Activated T-cell treated with anti-CD3 and anti-CD28 coated beads for 4 hours (primary cell): ENCODE measurements around the gene AACS.
A peak's percentile ranks its signal among the peaks of the same experiment; 100 is the strongest.

Experiments used
- DNase-seq: peaks from one replicate; pipeline ENCODE4 v3.0.0-alpha.2; 2020

The AACS gene

DNA sequence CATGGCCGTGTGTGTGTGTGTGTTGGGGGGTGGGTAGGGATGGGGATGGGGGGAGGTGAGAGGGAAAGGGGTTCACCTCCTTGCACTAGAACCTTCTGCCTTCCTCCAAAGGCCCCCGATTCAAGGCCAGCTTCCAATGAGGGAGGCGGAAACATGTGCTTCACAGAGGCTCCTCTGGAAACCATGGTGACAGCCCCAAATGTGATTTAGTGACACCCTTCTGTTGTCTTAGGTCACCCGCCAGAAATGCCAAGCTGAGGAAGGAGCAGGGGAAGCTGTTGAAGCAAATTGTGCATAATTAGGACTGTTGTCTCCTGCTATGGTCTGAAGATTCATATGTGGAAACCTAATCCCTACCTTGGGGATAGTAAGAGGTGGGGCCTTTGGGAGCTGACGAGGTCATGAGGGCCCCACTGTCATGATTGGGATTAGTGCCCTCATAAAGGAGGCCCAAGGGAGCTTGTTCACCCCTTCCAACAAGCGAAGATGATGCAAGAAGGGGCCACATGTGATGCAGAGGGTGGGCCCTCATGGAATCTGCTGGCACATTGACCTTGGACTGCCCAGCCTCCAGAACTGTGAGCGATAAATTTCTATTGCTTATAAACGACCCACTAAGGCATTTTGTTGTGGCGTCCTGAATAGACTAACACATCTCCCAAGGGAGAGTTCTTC is 95.2 kb downstream of the AACS start:
- no peak for DNase-seq

DNA sequence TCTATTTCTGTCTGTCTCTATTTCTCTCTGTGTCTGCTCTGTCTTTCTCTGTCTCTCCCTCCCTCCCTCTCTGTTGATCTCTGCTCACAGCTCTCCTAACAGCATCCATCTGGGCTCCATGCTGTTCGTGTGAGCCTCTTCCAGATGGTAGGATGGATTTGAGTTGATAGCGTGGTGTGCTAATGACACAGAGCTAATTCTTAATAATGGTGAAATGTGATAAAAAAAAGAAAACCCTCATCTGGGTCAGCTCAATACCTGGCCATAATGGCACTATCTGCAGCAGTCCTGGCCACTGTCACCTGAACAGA is 96.4 kb downstream of the AACS start:
- DNase-seq: no peak

DNA sequence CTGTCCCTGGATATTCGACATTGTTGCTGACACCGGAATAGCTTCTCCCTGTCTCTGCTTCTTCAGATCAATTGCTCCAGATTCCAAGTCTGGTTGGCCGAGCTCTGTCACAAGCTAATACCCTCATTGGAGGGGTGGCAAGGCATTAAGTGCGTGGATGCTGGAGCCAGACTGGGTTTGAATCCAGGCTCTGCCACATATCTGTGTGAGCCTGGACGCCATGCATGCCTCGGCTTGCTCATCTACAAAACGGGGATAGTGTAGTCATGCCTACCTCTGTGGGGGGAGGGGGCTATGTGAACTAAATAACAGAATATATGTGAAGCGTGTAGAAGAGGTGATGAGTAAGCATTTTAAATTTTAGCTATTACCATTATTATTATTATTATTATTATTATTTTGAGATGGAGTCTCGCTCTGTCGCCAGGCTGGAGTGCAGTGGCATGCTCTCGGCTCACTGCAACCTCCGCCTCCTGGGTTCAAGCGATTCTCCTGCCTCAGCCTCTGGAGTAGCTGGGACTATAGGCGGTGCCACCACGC is 97.3 kb downstream of the AACS start:
- DNase-seq: no peak

DNA sequence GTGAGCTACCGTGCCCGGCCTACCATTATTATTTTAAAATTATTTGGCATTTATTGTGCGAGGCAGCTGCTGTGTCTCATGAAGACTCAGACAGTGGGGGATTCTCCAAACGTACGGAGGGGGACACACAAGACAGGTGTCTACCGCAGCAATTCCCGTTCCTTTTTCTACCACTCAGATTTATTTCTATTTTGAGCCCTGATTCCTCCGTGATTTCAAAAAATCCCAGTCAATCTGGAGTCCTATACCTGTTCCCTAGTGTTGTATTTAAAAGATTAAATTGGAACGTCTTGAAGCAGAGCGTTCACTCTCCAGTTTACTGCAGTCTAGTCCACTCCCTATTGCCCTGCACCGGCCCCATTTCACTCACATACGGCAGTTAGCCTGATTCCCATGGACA is 97.9 kb downstream of the AACS start:
- DNase-seq: no peak

DNA sequence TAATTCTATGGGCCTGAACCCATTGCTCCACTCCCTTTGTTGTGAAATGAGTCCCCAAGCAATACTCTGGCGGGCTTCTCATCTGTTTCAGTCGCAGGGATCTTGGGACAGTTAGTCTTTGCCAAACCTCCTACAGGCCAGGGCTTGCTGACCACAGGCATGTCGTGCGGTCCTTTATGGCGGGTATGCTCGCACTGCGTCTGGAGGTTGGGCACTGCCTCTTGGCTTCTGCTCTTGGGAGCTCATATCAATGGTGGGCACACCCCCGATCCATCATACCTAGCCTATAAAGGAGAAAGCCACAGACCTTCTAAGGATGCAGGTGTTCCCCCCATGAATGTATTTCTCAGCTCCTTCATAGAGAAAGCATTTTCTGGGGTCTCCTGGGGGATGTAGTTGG is 99.3 kb downstream of the AACS start:
- DNase-seq: no peak

DNA sequence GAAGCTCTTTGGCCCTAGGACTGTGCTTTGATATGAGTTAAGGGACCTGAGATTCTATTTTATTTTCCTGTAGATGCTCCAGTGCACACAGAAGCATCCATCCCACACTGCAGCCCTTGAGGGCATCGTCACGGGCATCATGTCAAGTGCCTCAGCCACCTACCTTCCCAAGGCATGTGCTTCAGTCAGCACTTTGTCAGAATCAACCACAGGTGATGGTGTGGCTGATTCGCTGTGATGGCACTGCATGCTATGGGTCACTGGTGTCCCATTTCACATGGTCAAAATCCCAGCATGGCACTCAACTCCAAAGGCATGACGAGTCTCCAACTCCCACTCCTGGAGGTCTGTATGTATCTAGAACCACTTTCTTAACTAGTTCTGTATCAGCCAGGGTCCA is 100.8 kb downstream of the AACS start:
- no peak for DNase-seq

DNA sequence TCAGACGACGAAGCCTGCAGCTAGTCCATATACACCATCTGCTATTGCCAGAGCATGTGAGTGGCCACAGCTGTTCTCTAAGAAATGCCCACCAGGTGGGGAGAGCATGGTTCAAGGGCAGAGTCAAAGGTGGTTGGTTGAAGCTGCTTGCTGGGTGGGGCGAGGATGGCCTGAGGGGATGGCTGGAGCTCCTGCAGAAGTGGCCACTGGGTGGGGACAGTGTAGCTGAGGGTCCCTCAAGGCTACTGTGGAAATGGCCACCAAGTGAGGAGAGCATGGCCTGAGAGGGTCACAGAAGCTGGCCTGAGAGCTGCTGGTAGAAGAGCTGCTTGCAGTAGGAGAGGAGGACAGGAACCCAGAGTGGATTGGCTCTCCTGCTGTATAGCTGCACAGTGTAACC is 102.4 kb downstream of the AACS start:
- DNase-seq: no peak

DNA sequence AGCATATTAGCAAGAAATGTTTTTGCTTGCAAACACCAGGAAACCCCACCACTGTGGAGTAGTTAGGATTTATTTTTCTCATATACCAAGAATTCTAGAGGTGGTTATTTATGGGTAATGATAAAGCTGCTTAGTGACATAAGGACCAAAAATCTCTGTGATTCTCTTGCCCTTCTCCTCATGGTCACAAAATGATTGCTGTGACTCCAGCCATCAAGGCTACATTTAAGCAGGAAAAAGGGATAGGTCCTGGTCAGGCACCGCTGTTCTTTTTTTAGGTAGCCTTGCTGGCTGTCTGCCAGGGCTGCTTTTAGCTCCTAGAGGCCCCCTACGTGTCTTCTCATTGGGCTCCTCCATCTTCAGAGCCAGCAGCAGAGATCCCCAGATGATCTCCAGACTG is 104.2 kb downstream of the AACS start:
- DNase-seq: no peak

DNA sequence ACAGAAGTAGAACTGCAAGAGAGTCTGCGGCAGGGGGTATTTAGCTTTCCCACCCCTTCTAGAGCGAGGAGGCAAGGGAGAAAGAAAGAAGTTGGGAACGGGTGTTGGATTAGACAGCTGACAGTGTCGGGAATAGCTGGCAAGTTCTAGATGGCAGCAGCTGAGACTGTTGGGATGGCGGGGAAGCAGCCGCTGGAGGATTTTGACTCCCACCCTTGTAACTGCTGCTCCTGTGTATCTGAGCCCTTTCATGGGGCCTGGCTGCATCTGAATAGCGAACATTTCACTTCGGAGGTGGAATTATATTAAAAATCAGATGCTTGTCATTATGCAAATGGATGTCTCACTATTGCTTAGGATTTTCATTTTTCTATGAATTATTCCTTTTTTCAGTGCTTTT is 104.6 kb downstream of the AACS start:
- no peak for DNase-seq

DNA sequence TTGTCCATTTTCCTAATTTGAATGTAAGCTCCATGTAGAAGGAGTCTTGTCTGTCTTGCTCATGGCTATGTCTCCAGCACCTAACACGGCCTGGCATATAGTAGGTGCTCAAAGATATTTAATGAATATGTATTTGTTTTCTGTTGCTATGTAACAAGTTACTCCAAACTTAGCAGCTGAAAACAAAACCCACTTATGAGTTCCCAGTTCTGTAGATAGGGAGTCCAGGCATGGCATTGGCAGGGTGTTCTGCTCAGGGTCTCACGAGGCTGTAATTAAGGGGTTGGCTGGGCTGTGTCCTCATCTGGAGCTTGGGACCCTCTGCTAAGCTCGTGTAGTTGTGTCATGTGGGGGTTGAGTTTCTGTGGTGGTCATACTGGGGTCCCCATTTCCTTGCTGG is 106.0 kb downstream of the AACS start:
- no peak for DNase-seq

DNA sequence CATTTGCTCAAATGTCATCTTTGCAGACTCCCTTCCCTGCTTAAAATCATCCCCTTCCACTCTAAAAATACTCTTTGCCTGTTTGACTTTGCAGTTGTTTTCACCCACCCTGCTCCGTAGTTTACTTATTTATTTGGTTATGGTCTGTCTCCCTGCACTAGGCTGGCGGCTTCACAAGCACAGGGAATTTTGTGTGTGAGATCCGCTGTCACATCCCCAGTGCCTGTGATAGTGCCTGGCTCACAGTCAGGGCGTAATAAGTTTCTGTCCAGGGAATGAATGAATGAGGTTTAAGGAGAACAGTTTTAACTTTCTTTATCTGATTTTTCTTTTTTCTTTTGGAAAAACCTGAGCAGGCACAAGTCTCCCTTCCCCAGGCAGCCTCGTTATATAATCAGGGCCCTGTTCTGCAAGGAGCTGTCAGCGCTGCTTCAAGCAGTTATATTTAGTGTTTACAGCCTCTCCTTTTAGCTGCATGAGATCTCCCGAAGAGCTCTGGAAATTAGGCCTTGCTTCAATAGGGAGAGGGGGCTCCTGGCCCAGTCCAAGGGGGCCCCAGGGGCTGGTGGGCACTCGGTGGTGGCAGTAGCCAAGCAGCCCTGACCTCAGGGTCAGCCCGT is 107.1 kb downstream of the AACS start:
- no peak for DNase-seq

DNA sequence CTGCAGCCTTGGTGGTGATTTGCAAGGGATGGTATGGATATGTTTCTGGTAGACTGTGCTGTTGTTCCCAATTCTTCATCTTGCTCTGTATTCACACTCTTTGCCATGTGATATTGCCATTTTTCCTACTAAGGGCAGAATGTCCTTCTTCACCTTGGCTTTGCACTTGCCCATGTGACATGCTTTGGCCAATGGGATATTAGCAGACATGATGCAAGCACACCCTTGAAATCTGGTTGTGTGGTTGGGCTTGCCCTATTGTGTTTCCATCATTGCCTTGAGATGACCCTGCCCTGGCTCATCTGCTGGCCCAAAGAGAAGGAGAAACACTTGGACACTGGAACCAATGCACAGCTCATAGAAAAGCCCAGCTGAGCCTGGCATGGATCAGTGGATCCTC is 110.3 kb downstream of the AACS start:
- no peak for DNase-seq

DNA sequence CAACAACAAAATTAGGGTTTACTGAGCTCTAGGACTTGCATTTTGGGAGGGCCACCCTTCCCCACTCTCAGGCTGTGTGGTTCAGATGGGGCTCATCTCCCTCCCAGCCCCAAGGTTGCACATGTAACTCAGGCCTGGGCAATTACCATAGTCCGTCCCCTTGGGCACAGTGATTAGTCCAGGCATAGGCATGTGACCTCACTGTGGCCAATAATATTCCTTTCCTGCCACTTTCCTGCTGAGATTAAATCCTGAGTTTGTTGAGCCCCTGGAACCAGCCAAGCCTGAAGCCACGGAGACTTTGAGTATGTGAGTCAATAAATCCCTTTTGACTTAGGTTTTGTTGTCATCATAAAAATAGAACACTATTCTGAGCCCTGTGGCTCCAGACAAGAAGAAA is 113.0 kb downstream of the AACS start:
- no peak for DNase-seq

DNA sequence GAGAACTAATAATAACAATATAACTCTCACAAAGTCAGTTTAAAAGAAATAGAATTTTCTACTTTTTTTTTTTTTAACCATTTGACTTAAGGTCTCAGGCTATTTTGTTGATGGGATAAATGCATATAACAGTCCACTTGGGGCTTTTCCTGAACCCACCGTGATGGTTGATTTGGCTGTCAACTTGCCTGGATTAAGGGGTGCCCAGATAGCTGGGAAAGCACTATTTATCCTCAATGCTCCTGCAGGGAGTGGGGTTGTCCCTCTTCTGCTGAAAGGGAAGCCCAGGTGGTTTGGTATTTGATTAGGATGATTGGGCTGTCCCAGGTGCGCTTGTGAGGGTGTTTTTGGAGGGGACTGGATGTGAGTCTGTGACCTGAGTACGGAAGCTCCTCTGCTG is 114.9 kb downstream of the AACS start:
- DNase-seq: no peak

DNA sequence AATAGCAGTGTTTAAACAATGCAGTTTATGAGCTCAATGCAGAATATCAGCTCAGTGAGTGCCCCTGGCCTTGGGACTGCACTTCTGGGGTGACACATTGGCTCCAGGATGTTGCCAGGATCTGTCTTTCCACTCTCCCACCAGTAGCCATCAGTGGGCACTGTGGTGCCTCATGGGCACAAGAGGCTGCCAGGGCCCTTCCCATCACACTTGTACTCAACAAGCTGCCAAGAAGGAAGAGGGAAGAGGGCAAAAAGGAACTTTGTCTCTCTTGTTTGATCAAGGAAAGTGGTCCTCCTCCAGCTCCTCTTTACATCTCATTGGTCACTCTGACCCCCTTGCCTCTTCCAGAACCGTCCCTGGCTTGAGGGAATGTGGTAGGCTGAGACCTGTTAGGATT is 115.9 kb downstream of the AACS start:
- no peak for DNase-seq

DNA sequence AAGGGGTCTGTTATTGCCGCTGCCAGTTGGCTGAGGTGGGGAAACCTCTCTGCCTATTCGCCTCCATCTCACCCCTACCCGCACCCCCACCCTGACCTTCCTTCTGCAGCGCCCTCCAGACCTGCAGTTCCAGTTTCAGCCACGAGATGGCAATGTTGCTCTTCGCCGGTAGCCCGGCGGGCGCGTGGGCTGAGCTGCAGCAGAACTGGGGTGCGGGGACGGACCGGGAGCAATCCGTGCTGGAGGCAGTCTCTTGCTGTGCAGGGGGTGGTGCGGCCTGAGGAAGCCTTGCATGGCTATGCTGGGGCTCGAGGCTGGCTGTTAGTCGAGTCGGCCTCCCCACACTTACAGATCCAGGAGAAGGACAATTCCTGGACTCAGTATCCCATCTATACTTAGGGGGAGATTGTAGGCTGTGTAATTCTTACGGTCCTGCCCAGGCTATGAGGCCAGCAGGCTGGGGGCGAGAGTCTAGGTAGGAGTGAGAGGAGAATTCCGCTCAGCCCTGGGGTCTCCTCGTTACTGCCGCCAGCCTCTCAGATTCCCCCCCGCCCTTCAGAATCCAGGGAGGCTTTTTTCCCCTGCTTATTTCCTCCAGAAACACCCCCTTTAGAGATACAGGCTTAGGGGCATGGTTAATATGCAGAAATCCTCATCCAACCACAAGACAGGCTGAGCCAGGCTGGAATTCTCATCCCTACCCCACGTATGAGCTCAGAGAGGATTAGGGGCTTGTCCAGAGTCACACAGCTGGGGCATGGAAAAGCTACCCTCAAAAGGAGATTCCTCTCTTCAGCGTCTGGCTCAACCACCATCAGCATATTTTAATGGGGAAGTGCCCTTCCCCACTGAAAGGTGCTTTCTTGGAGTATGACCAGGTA is 118.2 kb downstream of the AACS start:
- DNase-seq: peak; percentile 77

DNA sequence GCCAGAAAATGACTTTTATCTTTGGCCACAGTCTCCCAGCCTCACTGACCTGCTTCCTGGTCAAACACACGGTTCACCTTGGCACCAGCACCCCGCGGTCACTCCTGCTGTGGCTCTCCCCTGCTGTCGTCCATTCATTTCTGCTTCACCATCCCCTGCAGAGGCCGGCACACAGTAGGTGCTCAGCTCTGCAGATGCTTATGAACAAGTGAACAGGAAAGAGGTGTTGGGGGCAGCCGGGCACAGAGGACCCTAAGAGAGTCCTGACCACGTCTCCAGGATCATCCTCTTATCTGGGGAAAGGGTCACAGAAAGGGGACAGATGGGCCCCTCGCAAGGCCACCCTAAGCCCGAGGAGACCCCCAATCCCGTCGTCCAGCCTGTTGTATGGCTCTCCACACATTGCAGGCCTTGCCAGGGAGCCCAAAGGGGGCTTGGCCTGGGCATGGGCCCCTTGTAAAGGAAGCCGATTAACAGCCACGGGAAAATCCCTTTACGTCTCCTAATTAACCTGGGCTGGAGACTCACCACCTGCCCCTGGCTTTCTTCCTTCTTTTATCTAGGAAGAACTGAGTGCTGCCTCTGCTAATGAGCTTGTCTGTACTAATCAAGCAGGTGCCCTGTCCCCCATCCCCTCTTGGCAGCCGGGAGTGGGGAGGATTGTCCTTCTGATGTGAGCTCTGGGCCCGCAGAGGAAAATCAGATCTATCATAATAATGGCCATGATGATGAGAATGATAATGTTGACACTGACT is 119.2 kb downstream of the AACS start:
- DNase-seq: no peak

DNA sequence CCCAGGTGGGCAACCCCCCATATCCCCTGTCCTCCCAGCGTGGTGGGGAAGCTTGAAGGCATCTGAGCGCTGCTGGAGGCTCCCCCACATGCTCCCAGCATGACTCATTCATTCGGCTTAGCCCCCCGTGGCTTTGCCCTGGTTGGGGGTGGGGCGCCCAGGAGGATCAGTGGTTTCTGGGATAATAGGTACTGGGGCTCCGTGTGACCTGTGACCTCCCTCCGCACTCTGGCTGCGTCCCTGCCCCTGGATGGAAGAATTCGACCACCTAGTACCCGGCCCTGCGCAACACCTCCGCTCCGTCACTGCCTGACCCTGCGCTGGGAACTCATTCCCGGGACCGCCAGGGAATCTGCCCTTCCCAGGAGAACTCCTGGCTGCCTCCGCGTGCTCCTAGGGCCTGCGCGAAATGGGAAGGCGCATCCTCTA is 120.1 kb downstream of the AACS start:
- no peak for DNase-seq

DNA sequence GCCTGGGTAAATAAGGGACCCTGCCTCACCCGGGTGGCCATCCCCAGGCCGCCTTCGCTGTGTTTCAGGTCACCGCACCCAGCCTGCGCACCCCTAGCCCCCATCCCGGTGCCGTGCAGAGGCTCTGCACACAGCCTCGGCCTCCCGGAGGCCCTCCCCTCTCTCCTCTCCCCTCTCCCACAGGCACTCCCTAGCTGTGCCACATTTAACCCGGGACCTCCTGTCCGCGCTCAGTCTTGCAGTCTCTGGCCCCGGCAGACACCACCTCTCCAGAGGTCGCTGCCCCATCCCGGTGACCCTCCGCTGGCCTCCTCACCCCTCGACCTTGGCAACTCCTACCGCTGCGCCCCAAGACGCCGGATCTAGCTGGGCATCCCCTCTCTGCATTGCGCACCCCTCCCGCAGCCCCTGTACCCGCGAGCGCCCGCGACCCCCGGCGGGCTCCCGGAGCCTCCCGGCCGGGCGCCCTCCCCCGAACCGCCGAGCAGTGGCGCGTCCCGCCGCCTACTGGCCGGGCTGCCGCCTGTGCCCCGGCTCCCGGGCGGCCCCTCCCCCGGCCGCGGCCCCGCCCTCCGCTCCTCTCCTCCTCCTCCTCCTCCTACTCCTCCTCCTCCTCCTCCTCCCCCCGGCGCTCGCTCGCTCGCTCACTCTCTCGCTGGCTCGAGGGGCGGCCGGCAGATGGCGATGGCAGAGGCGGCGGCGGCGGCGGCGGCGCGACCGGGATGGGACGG is 120.7 kb downstream of the AACS start, which contains the start of gene TMEM132B:
Gene TMEM132B (plus strand): TSS at position 647 of the 731 bp plus-strand sequence.
- no peak for DNase-seq

DNA sequence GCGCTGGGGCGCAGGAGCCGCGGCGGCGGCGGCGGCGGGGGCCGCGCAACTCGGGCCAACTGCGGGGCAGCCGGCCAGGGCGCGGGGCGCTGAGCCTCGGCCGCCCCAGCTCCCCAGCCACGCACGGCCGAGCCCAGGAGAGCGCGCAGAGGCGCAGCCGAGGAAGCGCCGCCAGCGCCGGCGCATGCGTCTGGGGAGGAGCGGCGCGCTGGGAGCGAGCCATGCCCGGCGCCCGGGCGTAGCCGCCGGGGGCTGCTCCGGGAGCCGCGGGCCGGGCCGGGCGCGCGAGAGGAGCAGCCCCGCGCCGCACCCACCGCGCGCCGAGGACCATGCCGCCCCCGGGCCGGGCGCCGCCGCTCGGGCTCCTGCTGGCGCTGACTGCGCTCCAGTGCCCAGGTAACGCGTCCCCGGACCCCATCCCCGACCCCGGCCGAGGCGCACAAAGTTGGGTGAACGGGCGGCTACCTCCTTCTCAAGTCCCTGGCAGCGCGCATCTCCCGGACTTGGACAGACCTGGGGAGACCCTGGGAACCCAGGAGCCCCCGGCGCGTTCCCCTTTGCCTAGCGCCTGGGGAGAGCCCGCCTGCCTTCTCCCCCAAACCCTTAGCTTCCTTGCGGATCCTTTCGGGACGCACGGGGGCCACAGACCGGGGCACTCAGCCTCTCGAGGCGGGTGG is 121.4 kb downstream of the AACS start:
- no peak for DNase-seq

DNA sequence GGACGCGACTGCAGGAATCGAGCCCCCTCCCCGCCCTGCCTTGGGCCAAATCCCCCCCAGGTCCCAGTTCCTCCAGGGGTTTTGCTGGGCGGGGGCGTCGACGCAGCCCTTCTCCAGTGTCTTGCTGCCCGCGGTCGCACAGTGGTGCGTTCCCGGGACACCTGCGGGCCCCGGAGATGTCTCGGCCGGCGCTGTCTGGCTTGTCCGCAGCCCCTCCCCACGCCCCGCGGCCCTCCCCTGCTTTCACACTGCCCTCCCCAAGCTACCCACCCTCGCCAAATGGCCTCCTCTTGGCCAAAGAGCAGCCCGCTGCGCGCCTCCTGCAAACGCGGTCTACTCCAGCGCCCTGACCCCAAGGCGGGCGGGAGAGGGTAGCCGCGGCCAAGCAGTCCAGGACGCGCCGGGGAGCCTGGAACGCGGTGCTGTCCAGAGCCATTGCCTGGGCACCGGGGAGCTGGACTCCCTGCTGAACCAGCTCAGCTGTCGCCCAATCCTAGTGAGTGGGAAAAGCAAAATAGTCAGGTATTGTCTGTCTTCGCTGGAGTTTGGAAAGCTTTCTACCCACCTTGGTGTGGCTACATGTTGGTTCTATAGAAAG is 122.0 kb downstream of the AACS start:
- no peak for DNase-seq
